KMS-11 (cell line): Measurements from ENCODE around the gene SPON1.

ENCODE experiments used
- H2AFZ ChIP-seq: fragments of 200-600 bp; sonication (generic); 2 replicates; pipeline ENCODE4 v1.6.1; 2016; ENCODE audit warnings: antibody characterized with exemption, mixed run types, low read depth
- H3K27ac ChIP-seq: fragments of 200-600 bp; sonication (generic); 2 replicates; pipeline ENCODE4 v1.6.1; 2016; ENCODE audit warnings: mild to moderate bottlenecking, mixed run types
- H3K27me3 ChIP-seq: fragments of 200-600 bp; sonication (generic); 2 replicates; pipeline ENCODE4 v1.6.1; 2017; ENCODE audit warnings: mild to moderate bottlenecking, low read depth, mixed run types, moderate library complexity; ENCODE audit not compliant: insufficient read depth
- H3K36me3 ChIP-seq: fragments of 200-600 bp; sonication (generic); 2 replicates; pipeline ENCODE4 v1.6.1; 2017; ENCODE audit warnings: mild to moderate bottlenecking, mixed run types; ENCODE audit not compliant: insufficient read depth
- H3K4me1 ChIP-seq: fragments of 200-600 bp; sonication (generic); 2 replicates; pipeline ENCODE4 v1.6.1; 2016; ENCODE audit warnings: mild to moderate bottlenecking, low read depth, mixed run types; ENCODE audit not compliant: poor library complexity, severe bottlenecking
- H3K4me2 ChIP-seq: fragments of 200-600 bp; sonication (generic); 2 replicates; pipeline ENCODE4 v1.7.0; 2016; ENCODE audit warnings: mild to moderate bottlenecking, mixed run types
- H3K4me3 ChIP-seq: fragments of 200-600 bp; sonication (generic); IDR thresholded peaks from 2 replicates; pipeline ENCODE4 v1.6.1; 2017; ENCODE audit warnings: low read depth, low read length, mixed read lengths; ENCODE audit not compliant: insufficient read depth
- H3K79me2 ChIP-seq: fragments of 200-600 bp; sonication (generic); 2 replicates; pipeline ENCODE4 v1.6.1; 2016; ENCODE audit warnings: low read depth, mixed run types; ENCODE audit not compliant: insufficient read depth
- H3K9ac ChIP-seq: fragments of 200-600 bp; sonication (generic); 2 replicates; pipeline ENCODE4 v1.6.1; 2016; ENCODE audit warnings: mild to moderate bottlenecking, mixed run types
- H4K20me1 ChIP-seq: fragments of 200-600 bp; sonication (generic); 2 replicates; pipeline ENCODE4 v1.6.1; 2016; ENCODE audit warnings: mild to moderate bottlenecking, mixed run types; ENCODE audit not compliant: insufficient read depth
- CTCF ChIP-seq: fragments of 200-600 bp; sonication (generic); conservative IDR thresholded peaks from 2 replicates; pipeline ENCODE4 v1.6.1; 2017; ENCODE audit warnings: low read depth, mild to moderate bottlenecking, antibody characterized with exemption, low read length, moderate library complexity, mixed read lengths

Gene SPON1

DNA sequence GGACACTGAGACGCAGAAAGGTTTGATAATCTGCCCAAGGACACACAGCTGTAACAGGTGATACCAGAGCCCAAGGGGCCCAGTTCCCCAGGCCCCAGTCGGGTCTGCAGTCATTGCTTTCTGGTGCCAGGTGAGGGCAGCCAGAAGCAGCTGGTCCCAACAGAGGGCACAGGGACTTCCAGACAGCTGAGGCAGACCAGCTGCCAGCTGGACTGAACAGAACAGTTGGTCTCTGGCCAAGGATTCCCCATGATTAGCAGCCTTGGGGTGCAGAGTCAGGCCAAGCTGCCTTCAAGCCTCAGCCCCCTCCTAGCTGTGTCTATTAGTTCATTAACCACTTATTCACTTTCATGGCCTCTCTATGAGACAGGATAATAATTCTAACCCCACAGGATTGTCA, 290.9 kb downstream of the SPON1 start:
- no peaks in the 10 kb centered on the region for H3K79me2 ChIP-seq
- no peaks in the 10 kb centered on the region for H4K20me1 ChIP-seq
- no peak for TF ChIP-seq CTCF
- H3K27me3 ChIP-seq = no peaks in the 10 kb centered on the region
- H3K36me3 ChIP-seq = no peaks in the 10 kb centered on the region
- no peaks in the 10 kb centered on the region for H3K4me1 ChIP-seq
- no peak overlapping the region for H3K4me2 ChIP-seq
- no peak overlapping the region for H3K4me3 ChIP-seq
- no peak overlapping the region for H2AFZ ChIP-seq
- H3K27ac ChIP-seq = no peak overlapping the region
- no peak overlapping the region for H3K9ac ChIP-seq

DNA sequence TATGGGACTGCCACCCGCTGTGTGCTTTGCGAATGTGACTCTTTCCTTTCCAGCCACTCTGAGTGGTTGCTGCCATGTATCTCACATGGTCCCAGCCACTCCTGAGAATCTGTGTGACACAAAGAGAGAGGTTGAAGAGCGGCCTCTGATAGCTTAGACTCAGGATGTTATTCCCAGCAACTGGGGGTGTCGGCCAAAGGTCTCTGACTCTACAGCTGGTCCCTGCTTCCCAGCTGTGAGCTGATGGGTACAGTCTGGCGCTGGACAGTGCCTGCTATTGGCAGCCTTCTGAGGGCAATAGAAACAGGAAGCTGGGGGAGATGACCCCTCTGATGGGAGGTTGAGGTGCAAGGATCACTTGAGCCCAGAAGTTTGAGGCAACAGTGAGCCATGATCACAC, 291.3 kb downstream of the SPON1 start:
- no peak for TF ChIP-seq CTCF
- no peaks in the 10 kb centered on the region for H4K20me1 ChIP-seq
- H3K4me3 ChIP-seq = no peak overlapping the region
- H3K9ac ChIP-seq = no peak overlapping the region
- no peaks in the 10 kb centered on the region for H3K4me1 ChIP-seq
- no peaks in the 10 kb centered on the region for H3K79me2 ChIP-seq
- no peak overlapping the region for H3K4me2 ChIP-seq
- H3K27me3 ChIP-seq = no peaks in the 10 kb centered on the region
- no peak overlapping the region for H2AFZ ChIP-seq
- no peak overlapping the region for H3K27ac ChIP-seq
- no peaks in the 10 kb centered on the region for H3K36me3 ChIP-seq

DNA sequence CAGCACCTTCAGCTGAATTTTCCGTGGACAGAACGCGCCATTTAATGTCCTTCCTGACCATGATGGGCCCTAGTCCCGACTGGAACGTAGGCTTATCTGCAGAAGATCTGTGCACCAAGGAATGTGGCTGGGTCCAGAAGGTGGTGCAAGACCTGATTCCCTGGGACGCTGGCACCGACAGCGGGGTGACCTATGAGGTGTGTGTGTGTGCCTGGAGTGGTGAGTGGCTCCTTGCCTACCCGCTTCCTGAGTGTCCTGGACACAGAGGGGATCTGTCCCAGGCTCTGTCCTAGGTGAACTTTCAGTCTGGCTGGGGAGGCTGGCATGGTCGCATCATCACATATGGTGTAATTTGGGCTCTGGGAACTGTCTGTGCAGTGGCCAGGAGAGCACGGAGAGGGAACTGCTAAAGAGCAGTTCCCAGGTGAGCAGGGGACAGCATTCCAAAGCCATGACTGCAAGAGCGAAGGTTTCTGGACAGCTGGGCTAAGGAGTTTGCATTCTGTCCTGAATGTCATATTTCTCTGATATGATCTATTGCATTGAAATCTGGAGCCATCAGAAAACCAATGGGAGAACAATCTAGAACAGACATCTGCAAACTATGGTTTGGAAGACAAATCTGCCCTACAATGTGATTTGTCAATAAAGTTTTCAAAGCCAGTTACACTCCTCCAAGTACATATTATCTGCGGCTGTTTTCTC, 292.2 kb downstream of the SPON1 start:
- Histone ChIP-seq H3K4me1 (no peaks in the 10 kb centered on the region), H3K27me3 (no peaks in the 10 kb centered on the region)
- no peak for TF ChIP-seq CTCF

DNA sequence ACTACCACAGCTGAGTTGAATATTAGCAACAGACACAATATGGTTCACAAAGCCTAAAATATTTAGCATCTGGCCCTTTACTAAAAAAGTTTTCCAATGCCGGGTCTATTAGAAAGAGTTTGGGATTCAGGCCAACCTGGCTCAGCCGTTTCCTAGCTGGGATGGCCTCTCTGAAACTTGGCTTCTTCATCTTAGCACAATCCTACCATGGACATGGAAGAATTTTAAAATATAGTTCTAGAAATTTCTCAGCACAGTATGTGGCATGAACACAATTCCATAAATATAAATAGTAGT, 292.7 kb downstream of the SPON1 start:
- Histone ChIP-seq H3K79me2 (no peaks in the 10 kb centered on the region), H3K4me3 (no peak overlapping the region), H3K9ac (no peak overlapping the region), H4K20me1 (no peaks in the 10 kb centered on the region), H2AFZ (no peak overlapping the region), H3K27ac (no peak overlapping the region), H3K4me1 (no peaks in the 10 kb centered on the region), H3K4me2 (no peak overlapping the region), H3K27me3 (no peaks in the 10 kb centered on the region), H3K36me3 (no peaks in the 10 kb centered on the region)
- TF ChIP-seq CTCF = no peak

More for the DNA sequence above, 292.2 kb downstream of the SPON1 start:
- no peaks in the 10 kb centered on the region for H3K36me3 ChIP-seq
- no peaks in the 10 kb centered on the region for H3K79me2 ChIP-seq
- no peak overlapping the region for H2AFZ ChIP-seq
- H3K27ac ChIP-seq = no peak overlapping the region
- no peak overlapping the region for H3K4me3 ChIP-seq
- no peaks in the 10 kb centered on the region for H4K20me1 ChIP-seq
- no peak overlapping the region for H3K9ac ChIP-seq
- H3K4me2 ChIP-seq = no peak overlapping the region
